Pulmonary artery endothelial cell (primary cell): ENCODE results near the gene CBX6. TPM values are rescaled to one million over a fixed set of nuclear protein-coding genes. Genes with fewer than 3 reads are reported as not detected.
"Not testable (repeated sequence)": the region's sequence is repeated elsewhere in the genome, so short reads cannot be mapped to it uniquely, and the experiment has no call there.

Source experiments
- DNase-seq: peaks from one replicate; pipeline ENCODE4 v3.0.0-alpha.2; 2011; ENCODE audit warnings: low read depth, low spot score
- total RNA-seq: library from RNA; depleted of rRNA; stranded (reverse); fragments of >200 nt; gene quantifications from 2 replicates; pipeline ENCODE4 v1.2.3, GENCODE V29; 2014

The CBX6 gene
- total RNA-seq, 1 donor from 2014 or later, result 46.1 TPM

DNA sequence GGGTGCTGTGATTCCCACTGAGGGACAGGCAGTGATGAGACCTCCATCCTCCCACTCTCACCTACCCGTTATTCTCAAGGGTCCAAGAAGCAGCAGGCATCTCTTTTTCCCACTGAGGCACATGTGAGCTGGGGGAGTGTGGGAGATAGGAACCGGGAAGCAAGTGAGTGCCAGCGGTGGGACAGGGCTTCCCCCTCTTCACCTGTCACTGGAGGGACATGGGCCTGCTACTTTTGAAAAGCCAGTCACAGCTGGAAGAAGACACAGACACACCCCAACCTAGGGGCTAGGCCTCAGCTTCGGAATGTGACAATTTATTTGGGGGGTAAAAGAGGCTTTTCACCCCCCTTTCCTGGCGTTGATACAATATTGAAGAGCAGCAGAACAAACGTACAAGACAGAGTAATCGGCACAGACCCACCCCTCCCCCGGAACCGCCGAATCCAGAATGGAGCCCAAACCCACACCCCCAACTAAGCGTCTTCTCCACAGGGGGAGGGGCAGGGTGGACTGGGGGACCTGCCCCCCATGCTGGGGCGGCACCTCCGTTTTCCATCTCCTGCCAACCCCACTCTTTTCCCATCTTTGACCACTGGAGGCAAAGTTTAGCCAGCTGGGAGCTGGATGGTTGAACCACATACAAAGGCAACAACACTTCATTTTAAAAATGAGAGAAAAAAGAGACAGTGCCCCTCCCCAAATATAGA lies 10.7 kb downstream of the CBX6 start:
- DNase-seq, result no peak

GRCh38 chr22:38860283-38861169 lies 11.5 kb downstream of the CBX6 start:
- DNase-seq, result no peak

DNA sequence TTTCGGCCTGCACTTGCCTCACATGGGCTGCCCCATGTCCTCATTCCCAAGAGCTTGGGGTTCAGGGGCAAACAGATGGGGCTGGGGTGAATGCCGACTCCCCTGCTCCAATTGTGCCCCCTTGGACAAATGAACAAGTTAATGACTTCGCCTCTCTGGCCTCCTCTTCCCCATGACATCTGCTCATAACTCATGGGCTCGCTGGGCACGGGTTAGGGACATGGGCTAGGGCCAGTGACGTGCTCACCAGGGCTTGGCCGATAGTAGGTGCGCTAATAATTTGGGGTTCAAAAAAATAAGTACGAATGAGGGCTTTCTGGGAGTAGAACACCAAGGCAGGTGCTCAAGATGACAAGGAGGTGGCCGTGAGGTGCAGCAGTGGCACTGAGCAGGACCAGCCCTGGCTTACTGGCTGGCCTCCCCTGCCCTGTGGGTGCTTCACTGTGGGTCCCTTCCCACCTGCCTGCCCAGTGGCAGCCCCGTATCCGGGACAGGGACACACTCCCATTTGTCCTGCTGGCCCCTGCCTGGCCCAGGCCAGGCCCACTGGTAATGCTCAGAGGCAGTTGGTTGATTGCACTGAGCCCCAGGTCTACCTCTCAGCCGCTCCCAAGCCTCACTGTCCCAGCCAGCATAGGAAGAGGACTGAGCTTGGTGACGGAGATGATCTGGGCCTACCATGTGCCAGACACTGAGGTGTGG lies 12.3 kb downstream of the CBX6 start:
- DNase-seq, result no peak

DNA sequence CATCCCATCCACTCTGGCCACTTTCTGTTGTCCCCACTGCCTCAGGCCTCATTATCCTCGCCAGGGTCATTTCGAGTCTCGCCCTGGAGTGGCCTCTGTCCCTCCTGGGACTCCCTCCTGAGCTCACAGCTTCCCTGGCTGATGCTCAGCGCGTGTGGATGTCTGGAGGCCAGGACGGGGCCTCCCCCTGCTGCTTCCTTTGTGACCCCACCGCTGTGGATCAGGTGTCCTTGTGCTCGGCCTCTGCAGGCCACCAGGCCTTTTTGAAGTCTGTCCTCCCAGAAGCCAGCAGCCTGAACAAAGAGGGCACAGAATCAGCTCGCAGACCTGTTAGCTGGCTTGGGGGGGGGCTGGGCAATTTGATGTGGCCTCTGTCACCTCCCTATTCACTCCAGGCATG lies 13.5 kb downstream of the CBX6 start:
- DNase-seq, result no peak

GRCh38 chr22:38854476-38854875 lies 17.5 kb downstream of the CBX6 start:
- DNase-seq, result not testable (repeated sequence)

DNA sequence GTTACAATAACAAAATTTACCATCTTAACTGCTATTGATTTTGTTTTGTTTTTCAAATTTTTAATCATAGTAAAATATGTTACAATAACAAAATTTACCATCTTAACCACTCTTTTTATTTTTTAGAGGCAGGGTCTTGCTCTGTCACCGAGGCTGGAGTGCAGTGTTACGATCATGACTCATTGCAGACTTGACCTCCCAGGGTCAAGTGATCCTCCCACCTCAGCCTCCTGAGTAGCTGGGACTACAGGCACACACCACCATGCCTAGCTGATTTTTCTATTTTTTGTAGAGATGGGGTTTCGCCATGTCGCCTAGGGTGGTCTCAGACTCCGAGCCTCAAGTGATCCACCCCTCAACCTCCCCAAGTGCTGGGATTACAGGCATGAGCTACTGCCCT lies 18.1 kb downstream of the CBX6 start:
- DNase-seq, result not testable (repeated sequence)

GRCh38 chr22:38853196-38853651 lies 18.8 kb downstream of the CBX6 start:
- DNase-seq, result no peak

DNA sequence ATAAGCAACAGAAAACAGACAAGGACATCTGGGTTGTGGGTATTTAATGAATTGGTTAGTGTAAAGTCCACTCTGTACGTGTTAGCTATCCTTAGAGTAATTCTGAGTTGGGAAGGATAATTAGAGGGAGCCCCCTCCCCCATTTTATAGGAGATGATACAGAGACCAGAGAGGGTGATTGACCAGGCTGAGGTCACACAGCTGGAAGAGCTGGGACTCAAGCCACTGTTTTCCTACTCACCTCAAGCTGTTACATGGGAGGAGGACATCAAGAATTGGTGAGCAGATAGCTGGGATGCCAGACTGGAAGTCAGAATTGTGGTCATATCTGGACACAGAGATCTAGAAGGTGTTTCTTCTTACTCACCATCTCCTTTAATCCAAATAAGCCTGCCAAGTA lies 19.5 kb downstream of the CBX6 start:
- DNase-seq, result no peak

GRCh38 chr22:38850941-38851849 lies 20.8 kb downstream of the CBX6 start:
- DNase-seq, result no peak

DNA sequence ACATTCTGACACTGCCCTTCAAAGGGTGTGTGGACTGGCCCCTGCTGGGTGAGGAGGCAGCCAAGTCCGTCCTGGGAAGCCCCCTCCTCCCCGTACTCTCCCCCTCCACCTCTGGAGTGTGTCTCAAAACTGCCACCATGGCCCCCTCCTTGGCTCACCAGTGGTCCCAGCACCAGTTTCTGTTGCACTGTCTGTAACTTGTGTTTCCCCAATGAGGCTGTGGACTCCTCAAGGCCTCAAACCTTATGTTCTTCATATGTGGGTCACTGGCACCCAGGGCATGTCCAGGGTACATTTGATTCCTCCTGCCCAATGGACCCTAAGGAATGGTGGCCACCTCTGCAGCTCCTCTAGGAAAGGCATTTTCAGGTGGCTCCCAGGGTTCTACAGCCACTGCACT lies 21.6 kb downstream of the CBX6 start:
- DNase-seq, result no peak

DNA sequence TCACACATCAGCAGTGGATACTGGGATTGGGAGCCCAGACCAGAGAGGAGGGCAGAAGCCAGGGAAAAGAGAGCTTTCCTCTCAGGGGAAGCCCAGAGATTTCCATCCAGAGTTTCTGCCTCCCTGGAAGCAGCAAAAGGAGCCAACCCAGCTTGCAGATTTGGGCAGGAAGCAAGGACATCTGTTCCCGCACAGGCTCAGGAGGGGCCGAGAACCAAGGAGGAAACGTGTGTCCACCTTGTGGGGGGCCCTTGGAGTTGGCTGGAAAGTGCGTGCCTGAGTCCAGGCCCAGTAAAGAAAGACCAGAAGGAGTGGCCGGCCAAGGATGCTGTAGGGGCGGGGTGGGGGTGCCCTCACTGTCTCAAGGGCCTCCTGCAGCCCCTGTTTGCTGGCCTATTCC lies 22.2 kb downstream of the CBX6 start:
- DNase-seq, result no peak

- no peak for DNase-seq
Measured at GRCh38 chr22:38846412-38846811, 25.6 kb downstream of the CBX6 start.

- DNase-seq, result no peak
Measured at GRCh38 chr22:38845004-38845740, 26.8 kb downstream of the CBX6 start.

DNA sequence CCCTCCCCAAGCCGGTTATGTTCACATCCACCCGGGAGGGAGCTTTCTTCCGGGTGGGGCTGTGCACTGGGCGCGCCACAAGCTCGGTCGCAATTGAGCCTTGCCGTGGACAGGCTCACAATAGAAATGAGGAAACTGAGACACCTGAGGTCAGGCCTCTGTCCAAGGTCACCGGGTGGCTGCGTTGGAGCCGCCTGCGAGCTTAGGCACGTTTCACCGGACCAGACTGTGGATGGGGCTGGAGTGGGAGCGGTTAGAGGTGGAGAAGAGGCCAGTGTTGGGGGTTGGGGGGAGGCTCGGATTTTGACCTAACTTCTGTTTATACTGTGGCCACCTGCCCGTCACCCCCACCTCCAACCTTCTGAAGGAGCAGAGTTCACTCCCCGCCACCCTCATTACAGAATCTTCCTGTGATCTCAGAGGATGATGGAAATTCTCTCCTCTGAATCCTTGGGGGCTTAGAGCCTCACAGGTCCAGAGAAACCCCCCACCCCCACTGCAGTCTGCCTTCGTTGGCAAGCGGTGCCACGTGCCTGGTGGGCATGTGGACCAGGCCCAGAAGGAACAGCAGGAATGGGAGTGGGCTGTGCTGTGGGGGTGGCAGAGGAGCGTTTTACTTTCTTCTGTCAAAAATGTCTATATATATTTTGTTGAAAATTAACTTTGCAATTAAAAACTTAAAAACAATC lies 27.6 kb downstream of the CBX6 start:
- DNase-seq, result no peak

GRCh38 chr22:38843657-38844314 lies 28.2 kb downstream of the CBX6 start, which contains the start of gene NPTXR:
TSS of gene NPTXR (minus strand) at chr22:38844028.
- DNase-seq, result no peak

DNA sequence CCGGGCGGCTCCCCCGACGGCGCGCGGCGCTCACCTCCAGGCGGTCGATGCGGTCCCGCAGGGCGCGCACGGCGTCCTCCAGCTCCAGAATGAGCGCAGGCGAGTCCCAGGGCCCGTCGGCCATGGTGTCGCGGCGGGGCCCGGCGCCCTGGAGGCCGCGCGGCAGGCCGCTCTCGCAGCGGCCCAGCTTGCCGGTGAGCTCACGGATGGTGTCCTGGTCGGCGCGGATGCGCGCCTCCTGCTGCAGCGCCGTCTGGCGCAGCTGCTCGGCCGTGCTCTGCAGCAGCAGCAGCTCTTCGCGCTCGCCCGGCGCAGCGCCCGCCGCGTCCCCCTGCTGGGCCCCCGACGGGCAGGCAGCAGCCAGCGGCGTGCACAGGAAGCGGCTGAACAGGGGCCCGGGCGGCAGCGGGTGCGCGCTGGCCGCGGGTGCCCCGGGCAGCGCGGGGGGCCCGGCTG lies 28.8 kb downstream of the CBX6 start:
- DNase-seq, result no peak

DNA sequence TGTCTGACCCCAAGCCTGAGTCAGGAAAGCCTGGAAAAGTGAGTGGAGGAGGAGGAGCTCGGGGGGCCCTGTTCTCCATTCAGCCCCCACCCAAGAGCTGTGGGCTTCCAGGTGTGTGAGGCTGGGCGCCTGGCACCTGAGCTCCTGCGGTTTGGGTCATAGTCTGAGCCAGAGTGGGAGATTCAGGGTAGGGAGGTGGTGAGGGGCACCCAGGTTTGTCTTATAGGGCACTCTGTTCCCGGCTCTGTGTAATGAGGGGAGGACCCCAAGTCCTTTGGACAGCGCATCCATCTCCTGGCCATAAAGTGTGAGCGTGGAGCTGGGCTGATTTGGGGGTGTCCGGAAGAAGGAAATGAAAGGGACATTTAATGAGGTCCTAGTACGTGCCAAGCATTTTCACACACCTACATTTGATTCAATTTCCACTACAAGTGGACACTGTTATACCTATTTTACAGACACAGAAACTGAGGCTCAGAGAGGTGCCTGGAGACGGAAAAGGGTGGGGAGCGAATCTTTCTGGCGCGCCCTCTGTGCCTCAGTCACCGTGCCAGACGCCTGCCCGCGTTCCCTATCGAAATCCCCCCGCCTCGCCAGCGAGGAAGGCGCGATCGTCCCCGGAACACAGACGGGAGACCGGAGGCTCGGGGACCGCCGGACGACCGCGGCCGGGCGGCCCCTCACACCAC lies 29.4 kb downstream of the CBX6 start:
- no peak for DNase-seq

DNA sequence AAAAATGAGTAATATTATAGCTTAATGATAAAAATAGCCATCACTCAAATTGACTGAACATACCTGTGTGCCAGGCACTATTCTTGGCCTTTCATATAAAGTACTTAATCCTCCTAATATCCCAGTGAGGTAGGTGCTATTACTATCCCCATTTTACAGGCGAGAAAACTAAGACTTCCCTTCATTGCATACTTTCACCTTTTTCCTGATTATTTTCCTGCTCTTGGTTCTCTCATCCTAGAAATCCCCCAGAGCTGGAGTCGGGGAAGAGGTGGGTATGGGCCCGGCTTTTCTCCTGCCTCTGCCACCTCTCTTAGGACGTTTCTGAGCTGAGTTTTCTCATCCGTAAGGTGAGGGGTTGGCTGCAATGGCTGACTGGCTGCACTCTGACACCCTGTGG lies 30.4 kb downstream of the CBX6 start:
- DNase-seq, result no peak
